HG03558 (cell line): ENCODE measurements around the gene AGBL4.
"Not testable (repeated sequence)": the region's sequence is repeated elsewhere in the genome, so short reads cannot be mapped to it uniquely, and the experiment has no call there.

Source experiments
- ATAC-seq: cut with Tn5 transposase; IDR thresholded peaks from one replicate; pipeline ENCODE4 v1.9.1; 2021; ENCODE audit warnings: moderate number of reproducible peaks; ENCODE audit not compliant: unreplicated experiment; ENCODE audit errors: extremely low read depth

AGBL4 gene

DNA sequence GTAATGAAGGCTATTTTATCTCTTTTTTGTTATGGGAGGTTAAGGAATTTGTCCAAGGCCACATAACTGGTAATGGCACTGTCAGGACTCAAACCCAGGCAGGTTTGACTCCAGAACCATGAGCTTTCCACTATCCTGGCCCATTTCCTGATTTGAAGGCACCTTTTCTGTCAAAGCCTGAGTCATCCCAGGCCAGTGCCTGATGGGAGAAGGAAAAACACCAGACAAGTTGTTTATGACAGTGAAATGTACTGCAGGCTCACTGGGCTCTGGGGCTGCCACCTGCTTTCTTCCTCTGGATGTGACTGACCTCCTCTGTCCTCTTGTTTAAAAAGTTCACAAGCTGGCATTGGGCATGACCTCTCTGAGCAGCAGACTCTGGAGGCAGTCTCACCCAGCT lies 1479.9 kb downstream of the AGBL4 start:
- no peak for ATAC-seq

DNA sequence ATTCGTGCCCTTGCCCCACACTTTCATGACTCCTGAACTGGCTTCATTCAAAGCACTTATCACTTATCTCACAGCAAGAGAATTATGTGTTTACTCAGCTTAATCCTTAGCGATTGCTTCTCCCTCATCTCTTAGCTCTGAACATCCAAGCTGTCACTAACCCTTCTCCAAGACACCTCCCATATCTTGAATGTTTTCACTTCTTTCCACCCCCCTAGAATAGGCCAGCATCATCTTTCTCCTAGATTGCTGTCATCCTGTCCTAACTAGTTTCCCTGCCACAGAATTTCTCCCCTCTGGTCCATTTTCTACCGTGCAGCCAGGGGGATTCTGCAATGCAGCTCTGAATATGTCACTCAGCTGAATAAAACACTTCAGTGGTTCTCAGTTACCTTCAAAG lies 1483.2 kb downstream of the AGBL4 start:
- ATAC-seq, result no peak

DNA sequence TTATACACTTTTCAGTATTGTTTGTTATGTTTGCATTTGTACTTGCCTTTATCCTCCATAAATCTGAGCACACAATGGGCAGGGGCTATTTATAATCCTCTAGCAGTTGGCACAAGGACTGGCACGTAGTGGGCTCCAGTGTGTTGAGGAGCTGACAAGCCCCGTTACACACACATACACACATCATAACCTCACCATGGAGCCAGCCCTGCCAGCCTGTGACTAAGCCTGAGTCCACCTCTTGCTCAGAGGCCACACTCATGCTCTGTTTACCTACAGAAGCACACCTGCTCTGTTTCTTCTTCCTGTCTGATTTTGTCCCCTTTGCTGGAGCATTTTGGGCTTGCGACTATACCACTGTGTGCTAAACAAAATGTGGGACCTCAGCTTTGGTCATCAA lies 1487.3 kb downstream of the AGBL4 start:
- no peak for ATAC-seq

DNA sequence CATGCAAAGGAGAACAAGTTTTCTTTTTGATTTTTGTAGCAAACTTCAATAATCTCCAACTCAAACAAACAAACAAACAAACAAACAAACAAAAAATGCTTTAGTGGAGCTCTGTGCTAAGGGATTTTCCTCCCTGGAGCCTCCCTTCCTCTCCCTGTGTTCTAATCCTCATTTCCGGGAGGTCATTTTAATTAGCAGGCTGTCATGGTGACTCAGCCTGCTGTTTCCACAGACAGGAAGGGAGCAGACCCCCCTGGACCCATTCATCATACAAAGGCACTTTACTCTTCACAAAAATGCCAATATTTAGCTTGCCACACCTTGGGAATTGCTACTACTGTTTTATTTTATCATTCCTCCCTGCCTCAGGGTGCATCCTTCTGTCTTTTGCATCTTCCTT lies 1490.8 kb downstream of the AGBL4 start:
- no peak for ATAC-seq

DNA sequence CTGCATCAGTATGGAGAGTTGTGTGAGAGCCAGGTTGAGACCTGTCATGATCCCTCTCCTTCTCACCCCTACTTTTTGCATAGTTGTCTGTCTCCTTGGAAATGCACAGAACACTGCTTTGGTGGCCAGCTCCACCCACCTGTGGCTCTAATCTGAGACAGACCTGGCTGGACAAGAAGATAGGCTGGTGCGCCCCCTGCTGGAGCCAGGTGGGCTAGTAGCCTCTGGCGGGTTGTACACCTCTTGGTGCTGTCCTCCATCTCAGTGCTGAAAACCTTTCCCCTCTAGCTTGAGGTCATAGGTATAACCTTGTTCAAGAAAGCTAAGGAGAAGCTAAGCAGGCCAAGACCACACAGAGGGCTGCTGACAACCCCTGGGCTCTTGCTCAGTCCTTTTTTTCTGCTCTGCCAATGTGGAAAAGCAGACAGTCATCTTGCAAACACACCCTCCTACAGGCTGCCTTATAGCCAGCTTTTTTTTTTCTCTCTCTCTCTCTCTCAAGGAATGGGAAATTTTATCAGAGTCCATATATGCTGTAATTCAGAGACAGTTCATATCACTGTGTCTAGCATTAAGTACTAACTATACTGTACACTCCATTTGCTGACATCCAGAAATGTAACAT lies 1492.9 kb downstream of the AGBL4 start:
- ATAC-seq, result no peak

DNA sequence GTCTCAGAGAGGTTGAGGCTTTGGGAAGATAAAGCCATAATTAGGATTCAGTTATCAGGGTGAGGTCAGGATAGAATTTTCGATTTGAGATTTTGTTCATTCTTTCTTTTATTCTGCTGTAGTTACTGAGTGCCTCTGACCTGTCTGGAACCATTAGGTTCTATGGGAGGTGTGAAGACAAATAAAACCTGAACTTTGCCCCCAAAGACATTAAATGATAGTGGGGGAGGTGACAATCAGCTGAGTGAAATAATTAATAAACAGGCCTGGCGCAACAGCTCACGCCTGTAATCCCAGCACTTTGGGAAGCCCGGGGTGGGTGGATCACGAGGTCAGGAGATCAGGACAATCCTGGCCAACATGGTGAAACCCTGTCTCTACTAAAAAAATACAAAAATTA lies 1496.7 kb downstream of the AGBL4 start:
- ATAC-seq, result no peak

DNA sequence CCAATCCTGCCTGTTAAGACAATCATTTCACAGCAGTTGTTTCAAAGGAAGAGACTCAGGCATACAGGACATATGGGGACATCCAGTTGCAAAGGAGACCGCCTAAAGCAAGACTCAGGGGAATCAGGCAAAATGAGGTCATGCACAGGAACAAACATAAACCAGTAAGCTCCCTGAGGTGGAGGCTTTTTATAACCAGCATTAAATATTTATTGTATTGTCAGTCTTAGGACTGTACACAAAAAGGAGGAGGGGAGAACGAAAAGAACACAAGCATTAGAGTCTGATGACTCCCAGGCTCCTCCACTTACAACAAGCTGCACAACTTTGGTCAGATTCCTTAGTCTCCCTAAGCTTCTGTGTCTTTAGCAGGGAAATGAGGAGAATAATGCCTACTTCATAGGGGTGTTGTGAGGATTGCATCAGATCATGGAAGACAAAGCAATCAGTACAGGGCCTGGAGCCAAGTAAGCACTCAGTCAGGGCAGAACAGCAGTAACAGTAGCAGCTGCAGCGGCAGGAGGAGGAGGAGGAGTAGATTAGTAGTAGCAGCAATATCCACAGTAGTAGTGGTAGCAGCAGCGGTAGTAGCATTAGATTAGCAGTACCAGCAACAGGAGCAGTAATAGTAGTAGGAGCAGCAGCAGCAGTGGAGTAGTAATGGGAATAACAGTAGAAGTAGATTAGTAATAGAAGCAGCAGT lies 1497.6 kb downstream of the AGBL4 start:
- no peak for ATAC-seq

DNA sequence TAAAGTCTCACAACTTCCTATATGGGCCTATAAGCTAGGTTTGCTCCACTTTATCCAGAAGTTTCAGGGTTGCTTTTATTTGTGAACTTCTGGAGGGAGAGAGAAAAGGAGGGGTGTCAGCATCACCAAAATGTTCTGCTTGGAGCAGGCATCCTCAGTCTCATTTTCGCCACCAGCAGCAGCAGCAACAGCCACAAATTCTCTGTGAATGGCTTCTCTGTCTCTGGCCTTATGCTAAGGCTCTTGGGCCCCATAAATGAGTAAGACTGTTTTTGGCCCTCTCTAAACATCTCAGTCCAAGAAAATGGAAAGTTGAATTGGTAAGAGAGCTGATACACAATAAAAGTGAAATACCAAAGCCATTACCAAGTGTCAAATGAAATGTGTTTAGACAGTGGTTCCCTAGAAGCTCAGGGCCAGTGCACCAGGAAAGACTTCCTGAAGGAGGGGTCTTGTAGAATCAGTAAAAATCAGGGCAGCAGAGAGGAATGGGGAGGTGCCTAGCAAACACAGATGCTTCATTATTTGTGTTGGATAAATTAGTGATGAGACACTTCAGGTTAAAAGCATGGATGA lies 1498.8 kb downstream of the AGBL4 start:
- ATAC-seq, result no peak

DNA sequence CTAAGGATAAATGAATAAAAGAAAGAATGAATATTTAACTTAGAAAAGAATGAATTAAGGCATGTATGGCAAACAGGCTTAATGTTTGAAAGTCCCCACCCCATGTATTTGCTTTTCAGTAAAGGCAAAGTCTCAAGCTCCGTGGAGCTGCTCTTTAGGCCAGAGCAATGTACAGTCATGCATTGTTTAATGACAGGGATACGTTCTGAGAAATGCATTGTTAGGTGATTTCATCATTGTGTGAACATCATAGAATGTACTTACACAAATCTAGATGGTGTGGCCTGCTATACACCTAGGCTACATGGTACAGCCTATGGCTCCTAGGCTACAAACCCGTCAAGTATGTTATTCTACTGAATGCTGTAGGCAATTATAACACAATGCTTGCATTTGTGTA lies 1500.2 kb downstream of the AGBL4 start:
- no peak for ATAC-seq

DNA sequence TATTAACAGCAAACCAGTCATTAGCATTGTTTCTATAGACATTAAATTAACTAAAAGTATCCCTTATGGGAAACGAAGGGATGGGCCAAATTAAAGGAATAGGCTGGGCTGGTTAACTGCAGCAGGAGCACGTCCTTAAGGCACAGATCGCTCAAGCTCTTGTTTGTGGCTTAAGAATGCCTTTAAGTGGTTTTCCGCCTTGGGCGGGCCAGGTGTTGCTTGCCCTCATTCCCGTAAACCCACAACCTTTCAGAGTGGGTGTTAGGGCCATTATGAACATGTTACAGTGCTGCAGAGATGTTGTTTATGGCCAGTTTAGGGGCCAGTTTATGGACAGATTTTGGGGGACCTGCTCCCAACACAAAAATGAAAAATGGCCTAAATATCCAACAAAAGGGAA lies 1503.9 kb downstream of the AGBL4 start:
- not testable (repeated sequence) for ATAC-seq

DNA sequence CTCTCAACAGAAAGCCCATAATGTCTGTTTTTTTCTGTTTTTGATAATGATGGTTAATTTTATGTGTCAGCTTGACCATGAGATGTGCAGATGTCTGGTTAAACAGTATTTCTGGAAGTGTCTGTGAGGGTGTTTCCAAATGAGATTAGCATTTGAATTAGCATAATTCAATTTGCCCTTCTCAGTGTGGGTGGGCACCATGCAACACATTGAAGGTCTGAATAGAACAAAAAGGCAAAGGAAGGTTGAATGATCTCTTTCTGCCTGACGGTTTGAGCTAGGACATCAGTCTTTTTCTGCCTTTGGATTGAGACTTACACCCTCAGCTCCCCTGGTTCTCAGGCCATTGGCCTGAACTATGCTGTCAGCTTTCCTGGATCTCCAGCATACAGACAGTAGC lies 1516.9 kb downstream of the AGBL4 start:
- no peak for ATAC-seq

DNA sequence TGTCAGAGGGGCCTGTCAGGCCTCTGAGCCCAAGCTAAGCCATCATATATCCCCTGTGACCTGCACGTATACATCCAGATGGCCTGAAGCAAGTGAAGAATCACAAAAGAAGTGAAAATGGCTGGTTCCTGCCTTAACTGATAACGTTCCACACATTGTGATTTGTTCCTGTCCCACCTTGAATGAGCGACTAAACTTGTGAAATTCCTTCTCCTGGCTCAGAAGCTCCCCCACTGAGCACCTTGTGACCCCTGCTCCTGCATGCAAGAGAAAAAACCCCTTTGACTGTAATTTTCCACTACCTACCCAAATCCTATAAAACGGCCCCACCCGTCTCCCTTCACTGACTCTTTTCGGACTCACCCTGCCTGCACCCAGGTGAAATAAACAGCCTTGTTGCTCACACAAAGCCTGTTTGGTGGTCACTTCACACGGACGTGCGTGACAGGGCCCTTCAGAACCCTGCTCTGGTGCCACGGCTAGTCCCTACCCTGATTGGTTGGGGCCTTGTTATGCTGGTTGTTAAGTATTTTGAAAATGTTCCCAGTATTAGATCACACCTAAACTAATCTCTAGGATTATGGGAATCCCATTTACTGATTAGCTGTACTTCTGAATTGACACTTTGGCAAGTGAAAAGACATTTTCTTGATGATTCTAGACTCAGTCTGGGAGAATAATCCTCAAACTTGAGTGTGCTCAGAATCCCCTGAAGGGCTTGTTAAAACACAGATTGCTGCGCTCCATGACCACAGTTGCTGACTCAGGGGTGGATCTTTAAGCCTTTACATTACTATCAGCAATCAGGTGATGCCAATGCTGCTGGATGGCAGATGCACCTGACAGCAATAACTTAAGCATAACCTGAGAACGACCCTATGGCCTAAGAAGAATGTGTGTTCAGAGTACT lies 1523.0 kb downstream of the AGBL4 start:
- no peak for ATAC-seq

DNA sequence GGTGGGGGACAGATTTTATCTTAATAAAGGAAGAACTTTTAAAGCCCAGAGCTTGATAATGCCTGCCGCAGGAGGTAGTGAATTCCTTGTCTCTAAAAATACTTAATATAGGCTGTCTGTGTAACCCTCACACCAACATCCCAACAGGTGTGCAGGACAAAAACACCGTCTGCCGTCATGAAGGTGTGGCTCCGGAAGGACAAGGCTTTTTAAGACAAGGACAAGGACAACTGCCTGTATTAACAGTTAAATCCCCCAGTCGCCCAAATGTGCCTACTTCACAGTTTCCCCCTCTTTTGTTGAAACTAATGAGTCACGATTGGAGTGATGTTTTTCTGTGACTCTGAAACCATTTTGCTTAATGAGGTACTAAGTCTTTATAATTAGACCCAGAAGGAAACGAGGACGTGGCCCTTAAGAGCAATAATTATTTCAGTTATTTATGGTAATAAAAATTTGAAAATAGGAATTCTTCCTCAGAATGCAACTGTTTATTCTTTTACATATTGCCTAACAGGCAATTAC lies 1524.5 kb downstream of the AGBL4 start:
- ATAC-seq, result no peak

DNA sequence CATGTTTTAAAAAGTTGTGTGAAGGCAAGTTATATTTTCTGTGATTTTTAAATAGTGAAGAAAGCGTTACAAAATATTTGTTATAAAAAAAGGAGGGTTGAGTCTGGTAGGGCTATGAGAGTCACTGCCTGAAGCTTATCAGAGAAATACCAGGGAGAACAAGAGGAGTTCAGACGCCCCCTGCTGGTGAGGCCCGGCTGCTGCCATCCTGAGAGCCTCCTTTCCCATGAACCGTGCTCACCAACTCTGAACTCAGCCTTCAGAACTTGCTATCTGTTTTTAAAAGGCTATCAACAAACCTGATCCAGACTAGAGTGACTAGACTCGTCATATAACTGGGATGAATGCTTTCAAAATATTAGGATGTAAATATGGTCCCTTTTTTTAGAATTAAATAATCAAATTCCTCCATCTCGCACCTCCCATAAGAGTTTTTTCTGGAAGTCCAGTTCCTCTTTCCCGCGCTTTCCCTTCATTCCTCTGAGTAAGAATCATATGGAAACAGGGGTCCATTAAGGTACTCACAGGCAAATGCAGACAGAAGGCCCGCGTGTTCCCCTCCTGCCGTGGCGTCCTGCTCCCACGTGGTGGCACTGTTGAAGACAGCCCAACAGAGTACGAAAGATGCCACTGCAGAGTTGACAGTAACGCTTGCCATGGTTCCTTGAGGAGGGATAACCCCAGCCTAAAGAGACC lies 1525.5 kb downstream of the AGBL4 start:
- no peak for ATAC-seq

DNA sequence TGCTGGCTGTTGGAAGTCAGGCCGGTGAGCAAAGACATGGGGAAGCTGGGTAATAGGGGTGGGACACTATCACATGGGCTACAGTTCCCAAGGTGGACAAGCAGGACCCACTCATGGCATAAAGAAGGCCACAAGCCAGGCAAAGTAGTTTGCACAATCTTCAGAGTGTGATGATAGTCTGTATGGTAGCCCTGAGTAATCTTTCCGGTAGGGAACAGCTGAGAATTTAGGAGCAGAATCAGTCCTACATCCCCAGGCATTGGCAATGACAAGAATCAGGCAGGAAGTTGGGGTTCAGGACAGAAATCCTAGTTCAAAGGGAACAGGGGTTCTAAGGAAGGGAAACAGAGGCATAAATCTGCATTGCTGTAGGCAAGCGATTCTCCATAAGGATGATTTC lies 1527.8 kb downstream of the AGBL4 start:
- ATAC-seq, result no peak

DNA sequence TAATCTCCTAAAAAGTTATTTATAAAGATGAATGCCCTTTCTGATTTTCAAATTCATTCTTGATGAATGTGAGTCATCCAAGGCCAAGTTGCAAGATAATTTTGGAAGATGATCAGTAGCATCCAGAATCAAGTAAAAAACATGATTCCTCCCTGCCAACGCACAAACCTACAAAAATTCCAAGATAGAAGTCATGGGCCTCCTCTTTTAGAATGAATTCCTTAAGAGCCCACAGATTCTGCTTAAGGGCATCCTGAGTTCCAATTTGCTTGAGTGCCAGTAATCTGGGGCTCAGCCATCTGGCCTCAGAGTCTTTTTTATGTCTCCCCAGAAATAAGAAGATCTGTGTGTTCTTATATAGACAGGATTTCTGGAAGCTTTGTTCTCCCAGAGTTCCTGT lies 1528.6 kb downstream of the AGBL4 start:
- ATAC-seq, result no peak

DNA sequence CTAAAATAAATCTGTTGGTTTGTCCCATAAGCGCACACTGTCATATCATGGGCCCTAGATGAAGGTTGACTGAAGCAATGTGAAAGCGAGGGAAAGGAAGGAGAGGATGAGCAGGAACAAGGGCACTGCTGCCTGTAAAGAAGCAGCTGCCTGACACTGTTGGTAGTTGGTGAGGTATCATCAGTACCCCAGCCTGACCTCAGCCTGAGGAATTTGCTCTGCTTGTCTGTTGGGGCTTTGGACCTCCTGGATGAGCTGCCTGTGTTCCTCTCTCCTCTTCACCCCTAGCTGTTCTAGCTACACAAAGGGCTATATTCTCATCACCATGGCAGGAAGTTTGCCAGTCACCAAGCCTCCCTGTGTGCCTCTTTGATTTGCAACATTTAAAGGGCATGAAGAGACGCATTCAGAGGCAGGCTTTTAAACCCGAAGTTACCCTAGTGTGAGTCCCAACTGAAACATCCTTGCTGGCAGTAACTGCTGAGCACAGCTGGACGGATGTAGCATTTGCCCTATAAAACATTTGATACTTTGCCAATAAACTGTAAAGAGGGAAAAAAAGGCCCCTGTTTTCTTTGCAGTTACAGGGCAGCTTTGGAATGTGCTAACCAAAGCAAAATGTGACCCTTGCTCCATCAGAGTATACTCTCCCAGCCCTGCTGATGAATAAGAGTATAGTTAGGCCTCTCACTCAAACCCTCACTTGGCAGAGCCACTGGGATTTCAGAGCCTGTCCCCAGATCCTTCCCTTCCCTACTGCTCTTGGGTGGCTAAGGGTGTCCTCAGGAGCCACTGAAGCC lies 1529.6 kb downstream of the AGBL4 start:
- ATAC-seq, result no peak

DNA sequence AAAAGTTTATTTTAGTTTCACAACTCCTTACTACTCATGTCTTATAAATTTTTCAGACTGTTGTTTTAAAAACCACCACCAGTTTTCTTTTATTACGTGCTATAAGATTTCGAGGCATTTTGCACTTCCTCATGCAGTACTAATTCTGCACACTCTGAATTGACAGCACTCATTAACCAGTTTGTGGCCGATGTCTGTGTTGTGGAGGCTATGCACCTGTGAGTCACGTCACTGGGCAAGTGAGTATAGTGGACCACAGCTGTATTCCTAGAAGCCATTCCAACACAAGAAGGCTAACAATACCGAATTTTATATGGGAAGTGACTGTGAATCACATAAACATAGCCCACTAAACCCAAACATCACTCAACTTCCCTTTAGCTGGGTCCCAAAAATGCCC lies 1530.7 kb downstream of the AGBL4 start:
- no peak for ATAC-seq

DNA sequence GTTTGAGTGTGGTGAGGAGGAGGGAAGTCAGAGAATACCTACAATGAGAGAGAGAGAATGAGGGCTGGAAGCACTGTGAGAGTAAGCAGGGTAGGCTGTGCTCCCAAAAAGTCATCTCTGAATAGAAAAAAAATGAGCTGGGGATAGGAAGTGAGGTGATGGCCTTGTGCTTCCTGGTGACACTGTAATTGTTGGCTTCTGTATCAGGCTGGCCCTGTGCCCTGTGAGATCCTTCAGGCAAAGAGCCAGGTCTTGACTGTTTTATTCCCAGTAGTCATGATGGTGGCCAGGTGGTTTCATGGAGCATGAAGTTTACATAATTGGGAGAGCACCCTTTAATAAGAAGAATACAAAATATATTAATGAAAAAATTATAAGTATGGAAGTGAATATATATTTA lies 1531.4 kb downstream of the AGBL4 start:
- ATAC-seq, result no peak
